GM23338 (cell line): ENCODE measurements around the gene MKKS. TPM values are rescaled to one million over a fixed set of nuclear protein-coding genes. Genes with fewer than 3 reads are reported as not detected.

Experiments
- ATAC-seq: fragments of 200-7000 bp; cut with Tn5 transposase; 3 replicates; pipeline ENCODE4 v1.9.1; 2020
- DNase-seq: peaks from one replicate; pipeline ENCODE4 v3.0.0-alpha.2; 2015; ENCODE audit warnings: low spot score
- H2AFZ ChIP-seq: fragments of 200-600 bp; sonication (generic); 2 replicates; pipeline ENCODE4 v1.8.0; 2016; ENCODE audit warnings: antibody characterized with exemption, mild to moderate bottlenecking, moderate library complexity
- H3F3A ChIP-seq: fragments of 200-600 bp; sonication (generic); replicated peaks from 2 replicates; pipeline ENCODE4 v1.8.0; 2017; ENCODE audit warnings: antibody characterized with exemption, mixed run types, low read depth
- H3K27ac ChIP-seq: fragments of 200-600 bp; sonication (generic); 2 replicates; pipeline ENCODE4 v1.6.1; 2016; ENCODE audit warnings: low read depth
- H3K27me3 ChIP-seq: fragments of 200-600 bp; sonication (generic); 2 replicates; pipeline ENCODE4 v1.8.0; 2016; ENCODE audit warnings: mild to moderate bottlenecking, mixed run types, moderate library complexity; ENCODE audit not compliant: insufficient read depth
- H3K36me3 ChIP-seq: fragments of 200-600 bp; sonication (generic); 2 replicates; pipeline ENCODE4 v1.8.0; 2016; ENCODE audit warnings: mild to moderate bottlenecking; ENCODE audit not compliant: insufficient read depth
- H3K4me1 ChIP-seq: fragments of 200-600 bp; sonication (generic); 2 replicates; pipeline ENCODE4 v1.8.0; 2016; ENCODE audit warnings: mild to moderate bottlenecking, moderate library complexity; ENCODE audit not compliant: insufficient read depth
- H3K4me2 ChIP-seq: fragments of 200-600 bp; sonication (generic); 2 replicates; pipeline ENCODE4 v1.7.1; 2017; ENCODE audit warnings: mixed run types
- H3K4me3 ChIP-seq: fragments of 200-600 bp; sonication (generic); 2 replicates; pipeline ENCODE4 v1.6.1; 2016; ENCODE audit warnings: mixed run types
- H3K79me2 ChIP-seq: fragments of 200-600 bp; sonication (generic); replicated peaks from 2 replicates; pipeline ENCODE4 v1.8.0; 2017; ENCODE audit warnings: mild to moderate bottlenecking; ENCODE audit not compliant: insufficient read depth
- H3K9me2 ChIP-seq: fragments of 200-600 bp; sonication (generic); 2 replicates; pipeline ENCODE4 v1.8.0; 2017; ENCODE audit not compliant: insufficient read depth
- H4K20me1 ChIP-seq: fragments of 200-600 bp; sonication (generic); replicated peaks from 2 replicates; pipeline ENCODE4 v1.8.0; 2017; ENCODE audit warnings: mild to moderate bottlenecking; ENCODE audit not compliant: insufficient read depth
- H3K27ac Mint-ChIP-seq: 2 replicates; pipeline ENCODE4 v1.8.0; 2020; ENCODE audit warnings: inconsistent platforms, mild to moderate bottlenecking, moderate library complexity, mixed read lengths
- H3K27me3 Mint-ChIP-seq: 3 replicates; pipeline ENCODE4 v1.8.0; 2022; ENCODE audit warnings: low read depth, mild to moderate bottlenecking, moderate library complexity, mixed read lengths, inconsistent platforms; ENCODE audit not compliant: insufficient read depth, poor library complexity
- H3K36me3 Mint-ChIP-seq: 3 replicates; pipeline ENCODE4 v1.8.0; 2021; ENCODE audit warnings: low read depth, mild to moderate bottlenecking, inconsistent platforms, moderate library complexity, mixed read lengths
- H3K4me1 Mint-ChIP-seq: 3 replicates; pipeline ENCODE4 v1.8.0; 2020; ENCODE audit warnings: mild to moderate bottlenecking, inconsistent platforms, mixed read lengths
- H3K4me3 Mint-ChIP-seq: 3 replicates; pipeline ENCODE4 v1.8.0; 2021; ENCODE audit warnings: moderate library complexity, mild to moderate bottlenecking, inconsistent platforms, mixed read lengths
- H3K9me3 Mint-ChIP-seq: 3 replicates; pipeline ENCODE4 v1.8.0; 2020; ENCODE audit warnings: moderate library complexity, mild to moderate bottlenecking, inconsistent platforms, mixed read lengths
- ETS1 ChIP-seq: IDR thresholded peaks from 2 replicates; pipeline ENCODE4 v1.6.1; 2016; ENCODE audit warnings: antibody characterized with exemption
- EZH2 ChIP-seq: fragments of 200-600 bp; sonication (generic); IDR thresholded peaks from one replicate; pipeline ENCODE4 v1.8.0; 2017; ENCODE audit warnings: antibody characterized with exemption, mild to moderate bottlenecking, low read depth; ENCODE audit not compliant: unreplicated experiment
- JUNB ChIP-seq: IDR thresholded peaks from one replicate; pipeline ENCODE4 v1.6.1; 2016; ENCODE audit warnings: antibody characterized with exemption; ENCODE audit not compliant: unreplicated experiment
- NANOG ChIP-seq: IDR thresholded peaks from 2 replicates; pipeline ENCODE4 v1.6.1; 2016; ENCODE audit warnings: antibody characterized with exemption, borderline replicate concordance
- POLR2AphosphoS5 ChIP-seq: IDR thresholded peaks from 2 replicates; pipeline ENCODE4 v1.6.1; 2016; ENCODE audit warnings: antibody characterized with exemption, low read depth
- REST ChIP-seq: IDR thresholded peaks from one replicate; pipeline ENCODE4 v1.6.1; 2018; ENCODE audit warnings: antibody characterized with exemption; ENCODE audit not compliant: unreplicated experiment
- STAT1 ChIP-seq: IDR thresholded peaks from one replicate; pipeline ENCODE4 v1.6.1; 2016; ENCODE audit warnings: antibody characterized with exemption; ENCODE audit not compliant: unreplicated experiment
- ZNF114 ChIP-seq: fragments of 250-450 bp; sonication (Bioruptor Pico); IDR thresholded peaks from 2 replicates; pipeline ENCODE4 v1.5.0; 2020; ENCODE audit warnings: mild to moderate bottlenecking, moderate library complexity
- ZNF331 ChIP-seq: fragments of 250-450 bp; sonication (Bioruptor Pico); IDR thresholded peaks from 2 replicates; pipeline ENCODE4 v1.5.0; 2020; ENCODE audit warnings: low read depth, mild to moderate bottlenecking, moderate library complexity
- ZNF462 ChIP-seq: fragments of 250-450 bp; sonication (Bioruptor Pico); IDR thresholded peaks from 2 replicates; pipeline ENCODE4 v1.5.0; 2020; ENCODE audit warnings: mild to moderate bottlenecking, moderate library complexity
- polyA plus RNA-seq: library from polyadenylated mRNA; unstranded; fragments of >200 nt; fragmentation: Nextera tagmentation; extraction: Ambion mirVana; gene quantifications from 2 replicates; pipeline ENCODE4 v1.2.1, GENCODE V29; 2016
- total RNA-seq: library from RNA; depleted of rRNA; stranded (reverse); fragments of >200 nt; shearing (Covaris generic); gene quantifications from 2 replicates; pipeline ENCODE4 v1.2.3, GENCODE V29; 2014

MKKS gene
- total and polyA plus RNA-seq, 2 experiments from 2014 or later = 13.4 to 16.7 TPM

DNA sequence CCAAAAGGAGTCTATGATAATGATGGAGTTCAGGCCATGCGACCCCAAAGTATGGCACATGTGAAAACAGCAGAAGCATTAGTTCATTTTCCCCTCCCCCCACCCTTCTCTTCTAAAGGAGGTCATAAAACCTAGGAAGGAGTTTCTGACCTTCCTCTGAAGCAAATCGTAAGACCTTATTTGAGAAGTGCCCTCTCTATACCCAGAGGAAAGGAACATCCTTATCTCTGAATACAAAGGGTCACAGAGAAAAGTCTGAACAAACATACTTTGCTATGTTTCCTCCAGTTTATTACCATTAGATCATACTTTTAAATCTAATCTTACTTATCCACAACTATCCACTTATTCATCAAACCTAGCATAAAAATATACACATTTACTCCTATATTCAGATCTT lies 49.7 kb upstream of the MKKS start (continued):
- TF ChIP-seq ETS1 (no peak), JUNB (no peak), POLR2AphosphoS5 (no peak)

GRCh38 chr20:10481676-10482075 lies 47.7 kb upstream of the MKKS start:
- ATAC-seq = peak; percentile 34; the same call in 1 of the 3 replicates
- no peaks in the 10 kb centered on the region for H3K27me3 ChIP-seq
- H3K9me3 Mint-ChIP-seq = no peaks in the 10 kb centered on the region
- no peaks in the 10 kb centered on the region for H3K4me1 ChIP-seq
- H3K9me2 ChIP-seq = no peaks in the 10 kb centered on the region
- H3K4me3 Mint-ChIP-seq = no peak overlapping the region
- H3K4me2 ChIP-seq = no peak overlapping the region
- H3K4me1 Mint-ChIP-seq = peaks cover 7% of the 10 kb centered on the region
- DNase-seq = no peak
- H3K27ac Mint-ChIP-seq = peak overlapping the region; percentile 61; the same call in 1 of the 2 replicates
- no peaks in the 10 kb centered on the region; the same call in 2 of the 3 replicates for H3K36me3 Mint-ChIP-seq
- no peak overlapping the region for H2AFZ ChIP-seq
- no peaks in the 10 kb centered on the region for H3F3A ChIP-seq
- peaks cover 2% of the 10 kb centered on the region for H3K27me3 Mint-ChIP-seq
- H4K20me1 ChIP-seq = no peaks in the 10 kb centered on the region; the same call in 1 of the 2 replicates
- H3K27ac ChIP-seq = no peak overlapping the region
- H3K4me3 ChIP-seq = no peak overlapping the region
- TF ChIP-seq REST (no peak), POLR2AphosphoS5 (no peak), STAT1 (no peak), ZNF462 (no peak), EZH2 (no peak), ZNF114 (CRISPR knock-in tag) (no peak), JUNB (no peak), ETS1 (no peak), ZNF331 (CRISPR knock-in tag) (no peak), NANOG (no peak)
- no peaks in the 10 kb centered on the region for H3K36me3 ChIP-seq
- H3K79me2 ChIP-seq = peaks cover 4% of the 10 kb centered on the region; the same call in 1 of the 2 replicates
